ENCODE data around the gene JMJD1C.
"Not testable (repeated sequence)": the region's sequence is repeated elsewhere in the genome, so short reads cannot be mapped to it uniquely, and the experiment has no call there.

JMJD1C gene

GRCh38 chr10:63368365-63368764 is 97.4 kb downstream of the JMJD1C start:
- in situ Hi-C loops (cut with MboI; ENCODE audit: low sequenced_read_pairs): no loop called here

GRCh38 chr10:63366933-63367332 is 98.8 kb downstream of the JMJD1C start:
- in situ Hi-C loops (cut with MboI; ENCODE audit: low sequenced_read_pairs): no loop called here

- in situ Hi-C loops (cut with MboI; ENCODE audit: low sequenced_read_pairs): no loop called here
Measured at GRCh38 chr10:63365976-63366765, 99.6 kb downstream of the JMJD1C start.

GRCh38 chr10:63364918-63365317 is 100.9 kb downstream of the JMJD1C start:
- in situ Hi-C loops (cut with MboI; ENCODE audit: low sequenced_read_pairs): no loop called here

GRCh38 chr10:63363951-63364350 is 101.8 kb downstream of the JMJD1C start:
- in situ Hi-C loops (cut with MboI; ENCODE audit: low sequenced_read_pairs): no loop called here

- in situ Hi-C loops (cut with MboI; ENCODE audit: low sequenced_read_pairs): no loop called here
Measured at GRCh38 chr10:63355682-63356081, 110.1 kb downstream of the JMJD1C start.

GRCh38 chr10:63352976-63353375 is 112.8 kb downstream of the JMJD1C start:
- in situ Hi-C loops (cut with MboI; ENCODE audit: low sequenced_read_pairs): no loop called here

- in situ Hi-C loops (cut with MboI; ENCODE audit: low sequenced_read_pairs): no loop called here
Measured at GRCh38 chr10:63348245-63348850, 117.4 kb downstream of the JMJD1C start.

DNA sequence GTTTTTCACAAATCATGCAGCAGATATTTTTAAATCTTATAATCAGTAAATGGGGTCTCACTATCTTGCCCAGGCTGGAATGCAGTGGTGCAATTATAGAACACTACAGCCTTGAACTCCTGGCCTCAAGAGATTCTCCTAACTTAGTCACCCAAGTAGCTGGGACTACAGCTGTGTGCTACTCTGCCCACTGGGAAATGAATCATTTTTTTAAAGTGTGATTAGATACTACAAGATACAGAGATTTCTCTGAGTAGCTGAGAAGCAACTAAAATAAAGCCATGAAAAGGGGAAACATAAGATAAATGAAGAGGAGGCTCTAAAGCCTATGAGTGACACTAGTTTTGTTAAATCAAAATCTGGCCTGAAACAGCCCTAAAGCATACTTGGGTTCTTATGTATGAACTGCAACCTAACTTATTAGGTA is 119.7 kb downstream of the JMJD1C start:
- in situ Hi-C loops (cut with MboI; ENCODE audit: low sequenced_read_pairs): no loop called here

GRCh38 chr10:63344269-63344668 is 121.5 kb downstream of the JMJD1C start:
- in situ Hi-C loops (cut with MboI; ENCODE audit: low sequenced_read_pairs): no loop called here

DNA sequence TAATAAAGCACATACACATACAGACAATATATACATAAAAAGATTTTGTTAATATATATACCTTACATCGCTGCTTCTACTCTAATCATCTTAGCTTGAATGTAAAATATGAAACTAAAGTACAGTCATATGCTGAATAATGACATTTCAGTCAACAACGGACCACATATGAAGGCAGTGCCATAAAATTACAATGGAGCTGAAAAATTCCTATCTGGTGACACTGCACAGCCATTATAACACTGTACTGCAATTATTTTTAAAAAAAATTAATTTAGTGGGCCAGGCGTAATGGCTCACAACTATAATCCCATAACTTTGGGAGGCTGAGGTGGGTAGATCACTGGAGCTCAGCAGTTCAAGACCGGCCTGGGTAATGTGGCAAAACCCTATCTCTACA is 122.3 kb downstream of the JMJD1C start:
- in situ Hi-C loops (cut with MboI; ENCODE audit: low sequenced_read_pairs): no loop called here

DNA sequence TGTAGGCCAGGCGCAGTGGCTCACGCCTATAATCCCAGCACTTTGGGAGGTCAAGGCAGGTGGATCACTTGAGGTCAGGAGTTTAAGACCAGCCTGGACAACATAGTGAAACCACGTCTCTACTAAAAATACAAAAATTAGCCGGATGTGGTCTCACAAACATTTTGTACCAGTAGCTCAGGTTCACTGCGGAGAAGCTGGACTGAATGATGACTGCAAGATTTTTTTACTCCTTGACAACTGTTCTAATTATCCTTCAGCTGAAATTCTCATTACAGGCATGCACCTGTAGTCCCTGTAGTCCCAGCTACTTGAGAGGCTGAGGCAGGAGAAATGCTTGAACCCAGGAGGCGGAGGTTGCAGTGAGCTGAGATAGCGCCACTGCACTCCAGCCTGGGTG is 126.1 kb downstream of the JMJD1C start:
- in situ Hi-C loops (cut with MboI; ENCODE audit: low sequenced_read_pairs): not testable (repeated sequence)

- in situ Hi-C loops (cut with MboI; ENCODE audit: low sequenced_read_pairs): no loop called here
Measured at GRCh38 chr10:63337455-63338251, 128.1 kb downstream of the JMJD1C start.

- in situ Hi-C loops (cut with MboI; ENCODE audit: low sequenced_read_pairs): no loop called here
Measured at GRCh38 chr10:63331586-63331985, 134.2 kb downstream of the JMJD1C start.

DNA sequence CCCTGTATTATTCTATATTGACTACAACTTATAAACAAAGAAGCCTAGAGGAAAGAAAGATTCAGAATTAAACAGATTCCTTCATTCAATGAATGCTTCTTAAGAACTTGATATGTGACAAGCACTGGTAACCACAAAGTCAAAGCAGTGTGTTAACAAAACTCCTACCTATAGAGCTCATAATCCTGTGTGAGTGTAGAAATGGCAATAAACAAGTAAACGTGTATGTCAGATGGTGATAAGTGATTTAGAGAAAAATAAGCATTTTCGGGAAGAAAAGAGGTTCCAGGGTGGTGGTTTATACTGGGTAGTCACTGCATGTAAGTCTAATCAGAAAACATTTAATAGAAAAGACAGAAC is 141.3 kb downstream of the JMJD1C start:
- in situ Hi-C loops (cut with MboI; ENCODE audit: low sequenced_read_pairs): no loop called here

DNA sequence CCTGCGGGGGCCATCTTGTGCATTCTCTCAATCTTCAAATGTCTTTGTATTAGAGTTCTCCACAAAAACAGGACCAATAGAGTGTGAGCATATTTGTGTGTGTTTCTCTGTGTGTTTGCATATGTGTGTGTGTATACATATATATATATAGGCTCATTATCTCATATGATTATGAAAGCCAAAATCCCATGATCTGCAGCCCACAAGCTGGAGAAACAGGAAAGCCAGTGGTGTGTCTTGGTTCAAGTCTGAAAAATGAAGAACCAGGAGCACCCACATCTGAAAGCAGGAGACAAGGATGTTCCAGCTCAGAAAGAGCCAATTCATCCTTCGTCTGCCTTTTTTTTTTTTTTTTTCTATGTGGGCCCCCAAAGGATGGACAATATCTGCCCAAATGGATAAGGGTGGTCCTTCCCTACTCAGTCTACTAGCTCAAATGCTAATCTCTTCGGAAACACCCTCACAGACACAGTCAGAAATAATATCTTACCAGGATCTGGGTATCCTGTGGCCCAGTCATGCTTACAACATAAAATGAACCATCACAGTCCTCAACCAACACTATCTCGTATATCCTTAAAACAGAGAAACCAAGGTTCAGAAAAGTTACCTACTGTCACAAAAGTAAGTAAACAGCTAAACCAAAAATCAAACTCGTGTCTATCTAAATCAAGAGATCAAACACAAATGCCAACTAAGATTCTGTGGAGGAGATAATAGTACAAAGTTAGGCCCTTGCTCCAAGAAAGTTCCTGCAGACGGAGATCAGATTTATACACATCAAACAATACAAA is 141.9 kb downstream of the JMJD1C start:
- in situ Hi-C loops (cut with MboI; ENCODE audit: low sequenced_read_pairs): no loop called here

GRCh38 chr10:63320683-63321082 is 145.1 kb downstream of the JMJD1C start:
- in situ Hi-C loops (cut with MboI; ENCODE audit: low sequenced_read_pairs): no loop called here

DNA sequence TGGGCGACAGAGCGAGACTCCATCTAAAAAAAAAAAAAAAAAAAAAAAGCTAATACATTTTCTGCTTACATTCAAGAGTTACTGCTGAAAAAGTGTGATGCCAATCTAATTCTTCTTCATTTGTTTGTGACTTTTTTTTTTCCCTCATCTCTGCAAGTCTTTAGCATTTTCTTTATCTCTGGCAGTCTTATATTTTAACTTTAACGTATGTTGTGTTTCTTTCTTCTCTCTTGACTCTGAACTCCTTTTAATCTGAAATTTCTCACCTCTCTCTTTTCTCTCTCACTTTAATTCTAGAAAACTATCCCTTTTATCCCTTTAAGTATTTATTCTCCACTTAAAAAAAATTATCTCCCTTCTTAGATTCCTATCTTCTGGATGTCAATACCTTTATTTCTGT is 146.5 kb downstream of the JMJD1C start:
- in situ Hi-C loops (cut with MboI; ENCODE audit: low sequenced_read_pairs): no loop called here

- in situ Hi-C loops (cut with MboI; ENCODE audit: low sequenced_read_pairs): no loop called here
Measured at GRCh38 chr10:63318491-63318890, 147.3 kb downstream of the JMJD1C start.

GRCh38 chr10:63314020-63314419 is 151.8 kb downstream of the JMJD1C start:
- in situ Hi-C loops (cut with MboI; ENCODE audit: low sequenced_read_pairs): no loop called here

All from HL-60/S4 treated with phorbol 12-myristate 13-acetate at 8.2 ng/mL for 4 days and 3 days (cell line).